DND-41 (cell line): ENCODE results near the gene DCST1.

ENCODE experiments used
- ATAC-seq: fragments of 200-7000 bp; cut with Tn5 transposase; 3 replicates; pipeline ENCODE4 v1.9.1; 2021; ENCODE audit warnings: low read depth; ENCODE audit not compliant: insufficient read depth
- DNase-seq: peaks from one replicate; pipeline ENCODE4 v3.0.0-alpha.2; 2020
- H2AFZ ChIP-seq: 2 replicates; pipeline ENCODE4 v1.6.0; 2012; ENCODE audit warnings: low read depth, low read length
- H3K27ac ChIP-seq: 2 replicates; pipeline ENCODE4 v1.5.1; 2012; ENCODE audit warnings: low read length, inconsistent platforms
- H3K27me3 ChIP-seq: fragments of 200-600 bp; sonication (generic); 2 replicates; pipeline ENCODE4 v1.6.0; 2012; ENCODE audit warnings: low read length, mild to moderate bottlenecking, inconsistent platforms; ENCODE audit not compliant: insufficient read depth, poor library complexity
- H3K36me3 ChIP-seq: 2 replicates; pipeline ENCODE4 v1.5.1; 2012; ENCODE audit warnings: low read length, inconsistent platforms; ENCODE audit not compliant: insufficient read depth
- H3K4me1 ChIP-seq: 2 replicates; pipeline ENCODE4 v1.5.1; 2012; ENCODE audit warnings: mild to moderate bottlenecking, low read length; ENCODE audit not compliant: insufficient read depth
- H3K4me2 ChIP-seq: 2 replicates; pipeline ENCODE4 v1.6.0; 2012; ENCODE audit warnings: mild to moderate bottlenecking, moderate library complexity, low read length, inconsistent platforms; ENCODE audit not compliant: insufficient read depth
- H3K4me3 ChIP-seq, 2 experiments: fragments of 200-600 bp in 1 of 2; shearing (Covaris generic) in 1 of 2; 2 replicates each; pipeline ENCODE4 v1.5.1; 2012 to 2016; ENCODE audit warnings: inconsistent platforms in 2 of 2, low read length in 2 of 2, mild to moderate bottlenecking in 2 of 2, low read depth in 1 of 2, moderate library complexity in 1 of 2
- H3K79me2 ChIP-seq: 2 replicates; pipeline ENCODE4 v1.6.0; 2012; ENCODE audit warnings: low read length, inconsistent platforms; ENCODE audit not compliant: insufficient read depth
- H3K9ac ChIP-seq: 2 replicates; pipeline ENCODE4 v1.6.0; 2012; ENCODE audit warnings: low read depth, mild to moderate bottlenecking, inconsistent platforms, low read length, moderate library complexity
- H3K9me3 ChIP-seq: 2 replicates; pipeline ENCODE4 v1.5.1; 2012; ENCODE audit warnings: low read length, moderate library complexity, mild to moderate bottlenecking, inconsistent platforms; ENCODE audit not compliant: insufficient read depth, severe bottlenecking
- H4K20me1 ChIP-seq: 2 replicates; pipeline ENCODE4 v1.6.0; 2012; ENCODE audit warnings: low read length; ENCODE audit not compliant: insufficient read depth
- CTCF ChIP-seq: IDR thresholded peaks from 2 replicates; pipeline ENCODE4 v1.5.1; 2012; ENCODE audit warnings: borderline replicate concordance, low read length, moderate library complexity, mild to moderate bottlenecking; ENCODE audit not compliant: poor library complexity, severe bottlenecking; ENCODE audit errors: extremely low read depth
- EZH2 ChIP-seq: IDR thresholded peaks from 3 replicates; pipeline ENCODE4 v1.6.1; 2012; ENCODE audit warnings: borderline replicate concordance, low read depth, mild to moderate bottlenecking, moderate library complexity, low read length, inconsistent platforms; ENCODE audit not compliant: severe bottlenecking

Gene DCST1

GRCh38 chr1:154992721-154993571 is 40.7 kb upstream of the DCST1 start:
- H3K27ac ChIP-seq, result no peak overlapping the region
- no peak overlapping the region for H3K4me2 ChIP-seq
- no peak overlapping the region for H3K9ac ChIP-seq
- H3K36me3 ChIP-seq, result peaks cover 26% of the 10 kb centered on the region
- peaks cover 2% of the 10 kb centered on the region; the same call in 1 of the 2 replicates for H3K79me2 ChIP-seq
- TF ChIP-seq EZH2, result no peak
- peak; percentile 54 for TF ChIP-seq CTCF
- no peak overlapping the region for H2AFZ ChIP-seq
- no peak overlapping the region for H3K4me3 ChIP-seq
- peaks cover 10% of the 10 kb centered on the region for H3K27me3 ChIP-seq
- no peaks in the 10 kb centered on the region for H3K9me3 ChIP-seq
- peak; percentile 65 for ATAC-seq
- no peak for DNase-seq
- peaks cover 3% of the 10 kb centered on the region for H3K4me1 ChIP-seq
- H4K20me1 ChIP-seq, result peaks cover 54% of the 10 kb centered on the region

GRCh38 chr1:154993572-154994268 is 39.9 kb upstream of the DCST1 start, which contains the start of gene LENEP:
Gene LENEP, plus strand, starts transcription at chr1:154993586. Its CDS starts 22 bp downstream, at chr1:154993608.
- Histone ChIP-seq H3K79me2 (no peaks in the 10 kb centered on the region), H3K4me1 (peaks cover 10% of the 10 kb centered on the region), H3K4me2 (no peak within 1 kb of the TSS), H2AFZ (no peak within 1 kb of the TSS), H3K36me3 (peaks cover 19% of the 10 kb centered on the region), H3K27me3 (peaks cover 13% of the 10 kb centered on the region), H3K4me3 (no peak within 1 kb of the TSS), H3K9me3 (no peaks in the 10 kb centered on the region), H3K27ac (no peak within 1 kb of the TSS), H4K20me1 (peaks cover 55% of the 10 kb centered on the region), H3K9ac (no peak within 1 kb of the TSS)
- ATAC-seq (peak; percentile 5; the same call in 1 of the 3 replicates), DNase-seq (no peak)
- TF ChIP-seq EZH2 (no peak), CTCF (no peak)

- TF ChIP-seq CTCF, result no peak
- no peak for TF ChIP-seq EZH2
- no peaks in the 10 kb centered on the region for H3K79me2 ChIP-seq
- DNase-seq, result no peak
- no peak overlapping the region for H3K4me2 ChIP-seq
- H3K4me1 ChIP-seq, result peaks cover 15% of the 10 kb centered on the region
- H2AFZ ChIP-seq, result no peak overlapping the region
- H3K4me3 ChIP-seq, result no peak overlapping the region
- H3K36me3 ChIP-seq, result peaks cover 14% of the 10 kb centered on the region
- peaks cover 17% of the 10 kb centered on the region for H3K27me3 ChIP-seq
- peaks cover 54% of the 10 kb centered on the region for H4K20me1 ChIP-seq
- no peak overlapping the region for H3K9ac ChIP-seq
- H3K27ac ChIP-seq, result no peak overlapping the region
- H3K9me3 ChIP-seq, result no peaks in the 10 kb centered on the region
- ATAC-seq, result no peak
Measured at GRCh38 chr1:154994269-154994587, 39.4 kb upstream of the DCST1 start.
